CD4-positive, alpha-beta memory T cell (primary cell): ENCODE data around the gene AQP12A. TPM values are rescaled to one million over a fixed set of nuclear protein-coding genes. Genes with fewer than 3 reads are reported as not detected.
"Not testable (repeated sequence)": the region's sequence is repeated elsewhere in the genome, so short reads cannot be mapped to it uniquely, and the experiment has no call there.

Source experiments
- CTCF ChIA-PET: fragments of 350-600 bp; sonication (Branson Sonifier 250); formaldehyde crosslinking; loops from one replicate; lab custom pipeline; 2021; ENCODE audit warnings: inconsistent platforms; ENCODE audit not compliant: partially characterized antibody; lab: Charles Lee
- POLR2A ChIA-PET: fragments of 350-600 bp; sonication (Branson Sonifier 250); formaldehyde crosslinking; loops from one replicate; lab custom pipeline; 2021; ENCODE audit not compliant: partially characterized antibody; lab: Charles Lee
- DNase-seq, 5 donors: peaks; one replicate each; pipeline versions ENCODE4 v3.0.0 to v3.0.0-alpha.2; 2020 to 2022; ENCODE audit warnings: mixed read lengths in 1 of 5
- H3K27ac ChIP-seq: one replicate; pipeline ENCODE4 v1.7.0; 2013; ENCODE audit warnings: low read depth, low read length
- H3K27me3 ChIP-seq: 2 replicates; pipeline ENCODE4 v1.7.0; 2013; ENCODE audit warnings: mild to moderate bottlenecking, low read length, moderate library complexity; ENCODE audit not compliant: insufficient read depth
- H3K36me3 ChIP-seq: 2 replicates; pipeline ENCODE4 v1.7.0; 2013; ENCODE audit warnings: mild to moderate bottlenecking, low read length, moderate library complexity; ENCODE audit not compliant: insufficient read depth
- H3K4me1 ChIP-seq: 2 replicates; pipeline ENCODE4 v1.7.0; 2013; ENCODE audit warnings: mild to moderate bottlenecking, low read length, moderate library complexity; ENCODE audit not compliant: insufficient read depth
- H3K4me3 ChIP-seq, 2 donors: one replicate each; pipeline ENCODE4 v1.7.0; 2013; ENCODE audit warnings: low read length in 2 of 2, mild to moderate bottlenecking in 1 of 2
- H3K9me3 ChIP-seq, 2 donors: one replicate each; pipeline ENCODE4 v1.7.0; 2013; ENCODE audit warnings: low read length in 2 of 2, control low read depth in 1 of 2; ENCODE audit not compliant: control insufficient read depth in 1 of 2
- H3K27ac Mint-ChIP-seq, 7 donors: one replicate each; pipeline ENCODE4 v1.8.0; 2020 to 2021; ENCODE audit warnings: mixed read lengths in 7 of 7, mild to moderate bottlenecking in 6 of 7, inconsistent platforms in 3 of 7, moderate library complexity in 3 of 7
- H3K27me3 Mint-ChIP-seq, 2 donors: one replicate each; pipeline ENCODE4 v1.8.0; 2020 to 2021; ENCODE audit warnings: mixed read lengths in 2 of 2
- H3K36me3 Mint-ChIP-seq, 2 donors: one replicate each; pipeline ENCODE4 v1.8.0; 2020 to 2021; ENCODE audit warnings: mixed read lengths in 2 of 2, inconsistent platforms in 1 of 2, mild to moderate bottlenecking in 1 of 2
- H3K4me1 Mint-ChIP-seq, 4 donors: one replicate each; pipeline ENCODE4 v1.8.0; 2020 to 2021; ENCODE audit warnings: mixed read lengths in 4 of 4, mild to moderate bottlenecking in 1 of 4
- H3K4me3 Mint-ChIP-seq, 8 donors: one replicate each; pipeline ENCODE4 v1.8.0; 2020 to 2021; ENCODE audit warnings: mixed read lengths in 8 of 8, mild to moderate bottlenecking in 7 of 8, moderate library complexity in 6 of 8, inconsistent platforms in 3 of 8
- H3K9me3 Mint-ChIP-seq, 8 donors: one replicate each; pipeline ENCODE4 v1.8.0; 2020 to 2021; ENCODE audit warnings: mixed read lengths in 8 of 8, mild to moderate bottlenecking in 5 of 8, inconsistent platforms in 3 of 8, moderate library complexity in 1 of 8
- intact Hi-C: fragments of 100-400 bp; cut with micrococcal nuclease; formaldehyde crosslinking; loops from one replicate; pipeline ENCODE4 v1.15.1; 2023
- polyA plus RNA-seq, 2 donors: library from polyadenylated mRNA; unstranded; fragments of 300-500 nt; fragmentation: Illumina TruSeq; gene quantifications; one replicate each; pipeline ENCODE4 v1.2.3, GENCODE V29; 2021
- total RNA-seq, 2 experiments: library from RNA; stranded (reverse); gene quantifications; one replicate each; pipeline ENCODE4 v1.2.3, GENCODE V29; 2021

Gene AQP12A
- total and polyA plus RNA-seq, 4 experiments from 2014 or later: not detected

DNA sequence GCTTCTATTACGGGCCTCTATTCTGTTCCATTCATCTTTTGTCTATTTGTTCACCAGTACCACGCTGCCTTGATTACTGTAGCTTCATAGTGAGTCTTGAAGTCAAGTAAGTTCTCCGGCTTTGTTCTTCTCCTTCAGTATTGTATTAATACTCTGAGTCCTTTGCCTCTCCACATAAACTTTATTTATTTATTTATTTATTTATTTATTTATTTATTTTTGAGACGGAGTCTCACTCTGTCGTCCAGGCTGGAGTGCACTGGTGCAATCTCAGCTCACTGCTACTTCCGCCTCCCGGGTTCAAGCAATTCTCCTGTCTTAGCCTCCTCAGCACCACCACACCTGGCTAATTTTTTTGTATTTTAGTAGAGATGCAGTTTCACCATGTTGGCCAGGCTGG lies 31.8 kb upstream of the AQP12A start:
- H3K4me3 ChIP-seq, DNase-seq, H3K36me3 Mint-ChIP-seq, H3K9me3 ChIP-seq, H3K27me3 ChIP-seq, H3K27ac ChIP-seq, H3K36me3 ChIP-seq, H3K4me3 Mint-ChIP-seq, CTCF ChIA-PET, H3K27ac Mint-ChIP-seq, POLR2A ChIA-PET, H3K4me1 ChIP-seq, intact Hi-C loops: not testable (repeated sequence)
- Mint-ChIP-seq H3K9me3 (peaks cover 0 to 13% (median 7%) of the 10 kb centered on the region in 8 donors), H3K27me3 (peaks cover 0 to 17% of the 10 kb centered on the region in 2 donors), H3K4me1 (peaks cover 6 to 15% (median 8%) of the 10 kb centered on the region in 4 donors)

DNA sequence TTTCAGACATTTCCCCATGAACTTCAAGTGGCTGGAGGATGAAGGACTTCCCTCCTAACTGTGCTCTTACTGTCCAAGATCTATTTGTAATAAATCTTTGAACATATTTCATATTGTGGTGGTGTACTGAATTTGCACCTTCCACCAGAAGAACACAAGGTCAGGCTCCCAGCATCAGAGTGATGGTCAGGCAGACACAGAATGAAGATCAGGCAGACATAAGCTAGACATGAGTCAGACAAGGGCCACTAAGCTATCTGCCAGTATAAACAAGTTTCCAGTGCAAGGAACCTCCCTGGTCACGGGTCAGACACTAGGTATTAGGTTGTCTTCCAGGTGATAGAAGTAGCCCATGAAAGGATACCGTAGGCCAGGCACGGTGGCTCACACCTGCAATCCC lies 29.0 kb upstream of the AQP12A start:
- no peaks in the 10 kb centered on the region for H3K4me1 Mint-ChIP-seq
- Histone ChIP-seq H3K9me3 (no peaks in the 10 kb centered on the region), H3K4me3 (no peak overlapping the region), H3K27me3 (no peaks in the 10 kb centered on the region), H3K4me1 (no peaks in the 10 kb centered on the region), H3K27ac (no peak overlapping the region), H3K36me3 (no peaks in the 10 kb centered on the region)
- no peak overlapping the region for H3K4me3 Mint-ChIP-seq
- no peaks in the 10 kb centered on the region for H3K36me3 Mint-ChIP-seq
- POLR2A ChIA-PET: no interaction called here
- DNase-seq: no peak
- H3K27me3 Mint-ChIP-seq: peaks cover 7 to 19% of the 10 kb centered on the region in 2 donors
- H3K9me3 Mint-ChIP-seq: peaks cover 0 to 24% (median 17%) of the 10 kb centered on the region in 8 donors
- CTCF ChIA-PET: no interaction called here
- intact Hi-C loops: no loop called here
- no peak overlapping the region for H3K27ac Mint-ChIP-seq

DNA sequence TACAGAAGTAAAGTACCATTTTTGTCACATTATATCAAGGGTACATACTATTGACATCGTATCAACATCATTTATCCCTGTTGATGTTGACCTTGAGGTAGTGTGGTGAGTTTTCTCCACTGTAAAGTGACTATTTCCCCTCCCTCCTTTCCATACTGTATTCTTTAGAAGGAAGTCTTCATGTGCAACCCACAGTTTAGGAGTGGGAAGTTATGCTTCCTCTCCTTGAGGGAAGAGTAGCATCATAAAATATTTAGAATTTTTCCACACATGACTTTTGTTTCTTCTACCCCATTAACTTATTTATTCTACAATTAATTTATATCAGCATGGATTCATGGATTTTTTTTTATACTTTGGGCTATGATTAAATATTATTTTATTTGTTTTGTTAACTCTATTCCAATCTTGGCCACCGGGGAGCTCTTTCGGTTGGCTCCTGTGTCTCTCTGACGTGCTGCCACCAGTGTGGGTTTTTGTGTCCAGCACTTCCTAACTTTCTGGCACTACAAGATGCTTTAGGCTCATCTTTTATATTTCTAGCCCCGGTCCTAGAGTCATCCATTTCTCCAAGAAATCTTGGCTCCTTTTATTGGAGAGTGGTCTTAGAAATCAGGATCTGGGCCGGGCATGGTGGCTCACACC lies 28.0 kb upstream of the AQP12A start:
- H3K4me3 Mint-ChIP-seq: no peak overlapping the region
- H3K27me3 Mint-ChIP-seq: peaks cover 8 to 19% of the 10 kb centered on the region in 2 donors
- intact Hi-C loops: no loop called here
- H3K4me3 ChIP-seq: no peak overlapping the region
- POLR2A ChIA-PET: no interaction called here
- no peaks in the 10 kb centered on the region for H3K36me3 ChIP-seq
- no peaks in the 10 kb centered on the region for H3K27me3 ChIP-seq
- CTCF ChIA-PET: no interaction called here
- no peaks in the 10 kb centered on the region for H3K36me3 Mint-ChIP-seq
- H3K4me1 Mint-ChIP-seq: no peaks in the 10 kb centered on the region
- DNase-seq: no peak
- H3K9me3 Mint-ChIP-seq: peaks cover 0 to 24% (median 17%) of the 10 kb centered on the region in 8 donors
- H3K27ac ChIP-seq: no peak overlapping the region
- H3K9me3 ChIP-seq: no peaks in the 10 kb centered on the region
- H3K27ac Mint-ChIP-seq: no peak overlapping the region
- no peaks in the 10 kb centered on the region for H3K4me1 ChIP-seq

- Histone ChIP-seq H3K27ac (no peak overlapping the region), H3K9me3 (no peaks in the 10 kb centered on the region), H3K27me3 (no peaks in the 10 kb centered on the region), H3K36me3 (no peaks in the 10 kb centered on the region), H3K4me3 (no peak overlapping the region), H3K4me1 (no peaks in the 10 kb centered on the region)
- Mint-ChIP-seq H3K9me3 (peaks cover 0 to 24% (median 17%) of the 10 kb centered on the region in 8 donors), H3K36me3 (no peaks in the 10 kb centered on the region), H3K4me1 (no peaks in the 10 kb centered on the region), H3K4me3 (no peak overlapping the region), H3K27me3 (peaks cover 8 to 19% of the 10 kb centered on the region in 2 donors), H3K27ac (no peak overlapping the region)
- ChIA-PET POLR2A (no interaction called here), CTCF (no interaction called here)
- intact Hi-C loops: no loop called here
- DNase-seq: no peak
Observed at GRCh38 chr2:240664622-240665021, 27.0 kb upstream of the AQP12A start.

DNA sequence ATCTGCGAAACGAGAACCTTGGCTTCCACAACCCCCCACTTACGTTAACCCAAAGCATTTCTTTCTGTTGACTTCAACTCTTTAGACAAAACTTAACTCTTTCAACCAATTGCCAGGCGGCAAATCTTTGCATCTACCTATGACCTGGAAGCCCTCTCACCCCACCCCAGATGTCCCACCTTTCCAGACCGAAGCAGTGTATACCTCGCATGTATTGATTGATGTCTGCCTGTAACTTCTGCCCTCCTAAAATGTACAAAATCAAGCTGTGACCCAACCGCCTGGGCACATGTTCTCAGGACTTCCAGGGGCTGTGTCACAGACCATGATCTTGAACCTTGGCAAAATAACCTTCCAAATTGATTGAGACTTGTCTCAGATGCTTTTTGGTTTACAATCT lies 21.3 kb upstream of the AQP12A start:
- peaks cover 12 to 22% of the 10 kb centered on the region in 2 donors for H3K27me3 Mint-ChIP-seq
- Histone ChIP-seq H3K4me1 (no peaks in the 10 kb centered on the region), H3K4me3 (no peak overlapping the region), H3K36me3 (no peaks in the 10 kb centered on the region), H3K27ac (no peak overlapping the region), H3K27me3 (no peaks in the 10 kb centered on the region), H3K9me3 (no peaks in the 10 kb centered on the region)
- ChIA-PET CTCF (no interaction called here), POLR2A (no interaction called here)
- intact Hi-C loops: no loop called here
- peaks cover 0 to 11% (median 5%) of the 10 kb centered on the region in 8 donors for H3K9me3 Mint-ChIP-seq
- DNase-seq: no peak
- H3K4me3 Mint-ChIP-seq: no peak overlapping the region
- H3K4me1 Mint-ChIP-seq: no peaks in the 10 kb centered on the region
- H3K36me3 Mint-ChIP-seq: no peaks in the 10 kb centered on the region
- H3K27ac Mint-ChIP-seq: no peak overlapping the region

GRCh38 chr2:240670950-240671349 lies 20.7 kb upstream of the AQP12A start:
- no peaks in the 10 kb centered on the region for H3K27me3 ChIP-seq
- no peak for DNase-seq
- H3K36me3 ChIP-seq: no peaks in the 10 kb centered on the region
- H3K4me1 ChIP-seq: no peaks in the 10 kb centered on the region
- Mint-ChIP-seq H3K27me3 (peaks cover 12 to 22% of the 10 kb centered on the region in 2 donors), H3K27ac (no peak overlapping the region), H3K4me3 (no peak overlapping the region), H3K4me1 (no peaks in the 10 kb centered on the region), H3K36me3 (no peaks in the 10 kb centered on the region), H3K9me3 (peaks cover 0 to 7% (median 3%) of the 10 kb centered on the region in 8 donors)
- no peaks in the 10 kb centered on the region for H3K9me3 ChIP-seq
- intact Hi-C loops: no loop called here
- H3K4me3 ChIP-seq: no peak overlapping the region
- ChIA-PET CTCF (no interaction called here), POLR2A (no interaction called here)
- H3K27ac ChIP-seq: no peak overlapping the region

DNA sequence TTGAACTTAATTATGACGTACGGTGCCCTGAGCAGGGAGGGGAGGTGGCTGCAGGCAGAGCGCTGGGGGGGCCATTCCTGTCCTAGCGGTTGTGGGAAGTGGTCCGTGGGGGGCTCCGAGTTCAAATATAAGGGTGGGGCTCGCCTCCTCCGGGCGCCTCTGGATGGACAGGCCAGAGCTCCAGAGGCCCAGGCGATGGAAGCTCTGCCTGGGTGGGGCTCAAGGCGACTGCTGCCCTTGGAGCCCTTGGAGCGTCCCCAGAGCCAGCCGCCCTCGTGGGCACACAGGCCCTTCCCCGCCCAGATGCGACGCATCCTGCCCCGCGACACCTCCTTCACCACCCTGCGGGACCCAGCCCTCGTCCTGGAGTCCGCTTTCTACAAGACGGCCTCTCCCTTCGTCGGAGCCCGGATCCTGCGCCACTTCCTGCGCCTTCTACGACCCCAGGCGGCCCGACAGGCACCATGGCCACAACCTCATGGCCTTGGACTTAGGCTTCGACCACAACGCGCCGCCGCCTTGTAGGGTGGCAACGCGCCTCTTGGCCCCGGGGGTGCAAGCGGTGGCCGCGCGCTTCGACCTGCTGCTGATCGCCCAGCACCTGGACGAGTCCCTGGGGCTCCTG lies 19.5 kb upstream of the AQP12A start:
- Histone ChIP-seq H3K4me1 (no peaks in the 10 kb centered on the region), H3K4me3 (no peak overlapping the region), H3K36me3 (no peaks in the 10 kb centered on the region), H3K27ac (no peak overlapping the region), H3K27me3 (no peaks in the 10 kb centered on the region), H3K9me3 (no peaks in the 10 kb centered on the region)
- ChIA-PET POLR2A (no interaction called here), CTCF (no interaction called here)
- no peak overlapping the region for H3K4me3 Mint-ChIP-seq
- no peak for DNase-seq
- no peaks in the 10 kb centered on the region for H3K36me3 Mint-ChIP-seq
- H3K4me1 Mint-ChIP-seq: no peaks in the 10 kb centered on the region
- H3K9me3 Mint-ChIP-seq: peaks cover 0 to under 1% (median 0%) of the 10 kb centered on the region in 8 donors
- no peak overlapping the region for H3K27ac Mint-ChIP-seq
- peaks cover 5 to 17% of the 10 kb centered on the region in 2 donors for H3K27me3 Mint-ChIP-seq
- intact Hi-C loops: no loop called here
